Omental fat pad (tissue), 4 donors: Measurements from ENCODE around the gene LHFPL3. TPM values are rescaled to one million over a fixed set of nuclear protein-coding genes. Genes with fewer than 3 reads are reported as not detected.

Experiments
- ATAC-seq: fragments of 150-250 bp; one replicate; pipeline ENCODE4 v1.9.1; 2016; ENCODE audit warnings: mild to moderate bottlenecking, moderate library complexity; ENCODE audit not compliant: low FRiP score
- DNase-seq: peaks from one replicate; pipeline ENCODE4 v3.0.0-alpha.2; 2019; ENCODE audit warnings: low spot score
- CTCF ChIP-seq, 3 donors: fragments of 450-650 bp; IDR thresholded peaks; one replicate each; pipeline ENCODE4 v1.5.1; 2016 to 2017; ENCODE audit warnings: antibody characterized with exemption in 3 of 3, mild to moderate bottlenecking in 3 of 3, moderate library complexity in 2 of 3
- total RNA-seq, 4 donors: library from RNA; depleted of rRNA; stranded (reverse); fragments of >200 nt; gene quantifications; one replicate each; pipeline ENCODE4 v1.1.0, GENCODE V29; 2016

The LHFPL3 gene
- total RNA-seq, 4 donors from 2014 or later: not detected

- no peak for DNase-seq
- TF ChIP-seq CTCF (IDR thresholded peaks at IDR 0.05): no peak
- ATAC-seq: no peak
Observed at GRCh38 chr7:104328970-104329825, 795 bp downstream of the LHFPL3 start.

DNA sequence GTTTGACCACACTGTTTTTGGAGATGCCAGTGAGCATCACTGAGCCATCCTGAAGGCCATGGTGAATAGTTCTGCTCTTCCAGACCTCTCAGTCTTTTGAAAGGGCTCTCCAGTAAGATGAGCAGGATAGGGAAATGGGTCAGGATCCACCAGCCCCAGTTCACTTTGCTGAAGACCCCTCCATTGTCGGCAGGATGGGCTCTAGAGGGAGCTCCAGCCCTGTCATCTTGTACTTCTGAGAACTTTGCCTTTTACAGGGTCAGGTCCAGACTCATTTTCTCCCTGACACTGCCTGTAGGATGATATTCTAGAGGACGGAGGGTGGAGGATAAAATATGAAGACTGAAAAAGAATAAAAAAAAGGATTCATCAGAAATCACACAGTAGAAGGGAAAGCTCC, 13.1 kb downstream of the LHFPL3 start:
- no peak for ATAC-seq

GRCh38 chr7:104352736-104353135, 24.3 kb downstream of the LHFPL3 start:
- DNase-seq (no peak), ATAC-seq (no peak)
- no peak for TF ChIP-seq CTCF (IDR thresholded peaks at IDR 0.05)

More for the DNA sequence above, 13.1 kb downstream of the LHFPL3 start:
- DNase-seq: no peak
- no peak for TF ChIP-seq CTCF (IDR thresholded peaks at IDR 0.05)

DNA sequence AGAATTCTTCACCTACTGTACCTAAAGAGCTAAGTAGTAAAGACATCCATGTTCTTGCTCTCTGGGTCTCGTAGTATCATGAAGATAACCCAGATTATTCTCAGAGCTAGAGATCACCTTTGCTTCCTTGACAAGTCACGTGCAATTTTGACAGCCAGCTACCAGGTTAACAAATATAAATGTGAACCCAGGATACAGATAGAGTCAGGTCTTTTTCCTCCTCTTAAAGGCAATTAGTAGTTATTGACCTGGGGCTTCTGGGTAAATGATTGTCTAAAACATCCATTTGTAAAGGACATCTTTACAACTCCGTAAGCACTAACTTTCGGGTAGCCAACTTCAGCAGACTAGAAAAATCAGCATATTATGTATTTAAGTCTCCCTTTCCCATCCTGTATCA, 28.8 kb downstream of the LHFPL3 start:
- no peak for TF ChIP-seq CTCF (IDR thresholded peaks at IDR 0.05)
- DNase-seq: no peak
- ATAC-seq: no peak

- no peak for DNase-seq
- TF ChIP-seq CTCF (IDR thresholded peaks at IDR 0.05): no peak
- no peak for ATAC-seq
Observed at GRCh38 chr7:104358446-104359132, 30.2 kb downstream of the LHFPL3 start.

DNA sequence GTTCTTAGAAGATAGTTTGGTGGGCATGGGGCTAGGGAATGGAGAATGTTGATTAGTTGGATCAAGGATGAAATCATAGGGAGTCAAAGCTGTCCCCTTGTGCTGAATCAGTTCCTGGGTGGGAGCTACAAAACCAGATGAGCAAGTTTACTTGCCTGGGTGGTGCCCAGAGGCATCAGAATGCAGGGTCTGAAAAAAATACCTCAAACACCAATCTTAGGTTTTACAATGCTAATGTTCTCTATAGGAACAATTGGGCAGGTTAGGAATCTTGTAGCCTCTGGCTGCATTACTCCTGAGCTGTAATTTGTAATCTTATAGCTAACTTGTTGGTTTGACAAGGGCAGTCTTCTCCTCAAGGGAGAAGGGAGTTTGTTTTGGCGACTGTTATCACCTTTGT, 34.4 kb downstream of the LHFPL3 start:
- no peak for ATAC-seq
- DNase-seq: no peak
- TF ChIP-seq CTCF (IDR thresholded peaks at IDR 0.05): no peak
